ENCODE results near the gene RFPL3.

RFPL3 gene

GRCh38 chr22:32324505-32325415, 32.9 kb upstream of the RFPL3 start:
- no peak for TF ChIP-seq CTCF (IDR thresholded peaks at IDR 0.05; ENCODE audit: extremely low read depth, insufficient read depth, missing control alignments)
- in situ Hi-C loops (cut with MboI; ENCODE audit: low pct_unique_long_range_greater_than_20kb, low sequenced_read_pairs, unreplicated experiment) = no loop called here
- no peak for DNase-seq (ENCODE audit: low spot score)

- no peak for DNase-seq (ENCODE audit: low spot score)
- TF ChIP-seq CTCF (IDR thresholded peaks at IDR 0.05; ENCODE audit: extremely low read depth, insufficient read depth, missing control alignments) = no peak
- in situ Hi-C loops (cut with MboI; ENCODE audit: low pct_unique_long_range_greater_than_20kb, low sequenced_read_pairs, unreplicated experiment) = no loop called here
Measured at GRCh38 chr22:32325416-32325801, 32.3 kb upstream of the RFPL3 start.

GRCh38 chr22:32325811-32326237, 31.8 kb upstream of the RFPL3 start:
- no peak for DNase-seq (ENCODE audit: low spot score)
- no peak for TF ChIP-seq CTCF (IDR thresholded peaks at IDR 0.05; ENCODE audit: extremely low read depth, insufficient read depth, missing control alignments)
- in situ Hi-C loops (cut with MboI; ENCODE audit: low pct_unique_long_range_greater_than_20kb, low sequenced_read_pairs, unreplicated experiment) = no loop called here

GRCh38 chr22:32326647-32327046, 31.0 kb upstream of the RFPL3 start:
- in situ Hi-C loops (cut with MboI; ENCODE audit: low pct_unique_long_range_greater_than_20kb, low sequenced_read_pairs, unreplicated experiment) = no loop called here
- DNase-seq (ENCODE audit: low spot score) = no peak

GRCh38 chr22:32327066-32327465, 30.6 kb upstream of the RFPL3 start:
- in situ Hi-C loops (cut with MboI; ENCODE audit: low pct_unique_long_range_greater_than_20kb, low sequenced_read_pairs, unreplicated experiment) = no loop called here
- no peak for DNase-seq (ENCODE audit: low spot score)
- no peak for TF ChIP-seq CTCF (IDR thresholded peaks at IDR 0.05; ENCODE audit: extremely low read depth, insufficient read depth, missing control alignments)

More at GRCh38 chr22:32326647-32327046, 31.0 kb upstream of the RFPL3 start:
- no peak for TF ChIP-seq CTCF (IDR thresholded peaks at IDR 0.05; ENCODE audit: extremely low read depth, insufficient read depth, missing control alignments)

- in situ Hi-C loops (cut with MboI; ENCODE audit: low pct_unique_long_range_greater_than_20kb, low sequenced_read_pairs, unreplicated experiment) = no loop called here
- no peak for DNase-seq (ENCODE audit: low spot score)
- TF ChIP-seq CTCF (IDR thresholded peaks at IDR 0.05; ENCODE audit: extremely low read depth, insufficient read depth, missing control alignments) = no peak
Measured at GRCh38 chr22:32327596-32328171, 30.0 kb upstream of the RFPL3 start.

Data from GM13977 (cell line).